SK-N-DZ (cell line): ENCODE results near the gene CNPY2.
"Not testable (repeated sequence)": the region's sequence is repeated elsewhere in the genome, so short reads cannot be mapped to it uniquely, and the experiment has no call there.

Experiments
- DNase-seq: peaks from one replicate; pipeline ENCODE4 v3.0.0-alpha.2; 2015; ENCODE audit warnings: low spot score

The CNPY2 gene

DNA sequence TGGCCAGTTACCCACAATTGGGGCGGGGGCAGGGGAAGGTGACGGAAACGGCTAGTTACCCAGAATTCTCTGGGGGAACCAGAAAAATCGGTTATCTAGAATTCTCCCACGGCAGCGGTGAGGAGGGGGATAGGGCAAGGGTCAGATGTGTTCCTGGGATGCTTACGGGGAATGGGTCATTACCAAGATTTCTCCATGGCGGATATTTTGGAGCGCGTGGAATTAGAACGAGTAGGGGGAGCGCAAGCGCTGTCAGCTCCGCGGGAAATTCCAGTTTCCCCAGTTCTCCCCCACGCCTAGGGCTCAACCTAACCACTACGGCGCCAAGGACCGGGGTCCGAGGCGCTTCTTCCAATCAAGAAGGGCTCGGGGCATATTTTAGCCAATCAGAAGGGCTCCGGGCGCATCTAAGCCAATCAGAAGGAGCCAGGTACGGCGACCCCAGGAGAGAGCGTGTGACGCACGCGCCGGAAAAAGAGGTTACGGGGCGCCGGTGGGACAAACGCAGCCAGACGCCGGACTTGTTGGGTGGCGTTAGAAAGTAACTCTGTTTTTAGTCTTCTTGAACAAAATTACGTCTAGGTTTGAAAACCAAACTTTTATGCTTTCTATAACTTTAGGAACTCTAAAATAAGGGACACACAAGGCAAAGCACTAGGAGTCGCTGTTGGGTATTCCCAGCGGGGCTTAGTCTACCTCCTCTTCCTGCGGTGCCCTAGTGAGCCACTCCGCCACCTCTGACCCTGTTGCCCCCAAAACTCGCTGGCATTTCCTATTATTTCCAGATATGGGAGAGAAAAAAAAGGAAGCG is 18.1 kb upstream of the CNPY2 start, which contains the start of gene PAN2:
Gene PAN2 (minus strand): TSS at position 322 of the 811 bp plus-strand sequence. CDS start 906 bp downstream, outside the sequence.
- peak; percentile 98 for DNase-seq

DNA sequence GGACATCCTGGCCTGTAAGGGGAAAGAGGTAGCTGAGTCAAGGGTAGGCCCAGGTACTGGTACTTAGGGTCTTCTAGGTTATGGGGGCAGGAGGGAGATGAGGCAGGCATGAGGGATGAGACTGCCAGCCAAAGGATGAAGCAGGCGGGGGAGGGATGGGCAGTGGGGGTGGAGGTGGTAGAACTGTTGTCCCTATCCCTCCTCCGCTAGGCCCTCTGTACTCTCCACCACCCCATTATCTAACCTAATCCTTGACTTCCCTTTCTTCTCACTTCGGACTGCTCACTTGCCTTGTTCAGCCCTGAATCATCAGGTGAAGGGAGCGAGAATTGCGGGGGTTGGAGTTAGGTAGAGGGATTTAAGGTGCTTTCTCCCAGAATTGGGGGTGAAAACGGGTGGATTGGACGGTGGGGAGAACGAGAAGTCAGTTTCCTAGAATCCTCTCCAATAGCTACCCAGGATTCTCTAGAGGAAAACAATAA is 17.4 kb upstream of the CNPY2 start:
- DNase-seq, result no peak

DNA sequence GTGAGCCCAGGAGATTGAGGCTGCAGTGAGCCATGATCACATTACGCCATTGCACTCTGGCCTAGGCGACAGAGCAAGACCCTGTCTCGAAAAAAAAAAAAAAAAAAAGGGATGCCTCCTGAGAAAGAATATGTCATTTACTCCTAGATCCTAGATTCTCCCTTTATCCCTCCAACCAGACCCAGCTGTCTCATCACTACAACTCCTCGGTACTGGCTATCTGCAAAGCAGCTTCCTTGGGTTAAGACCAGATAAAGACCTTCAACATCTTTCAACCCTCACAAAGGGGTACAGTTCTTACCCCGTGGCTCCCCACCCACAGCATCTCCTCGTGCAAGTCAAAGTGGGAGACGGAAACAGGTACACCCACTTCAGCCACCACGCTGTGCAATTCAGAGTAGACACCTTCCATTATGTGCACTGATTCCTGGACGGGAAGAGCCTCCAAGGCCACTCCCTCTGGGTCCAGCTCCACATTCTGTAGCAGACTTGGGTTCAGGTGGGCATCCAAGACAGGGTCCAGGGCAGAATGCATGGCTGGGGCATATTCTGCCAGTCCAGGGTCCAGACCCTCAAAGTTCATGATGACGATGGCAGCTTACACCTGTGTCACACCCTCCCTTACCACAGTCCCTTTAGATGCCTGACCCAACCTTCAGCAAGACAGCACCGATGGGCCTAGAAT is 16.9 kb upstream of the CNPY2 start:
- no peak for DNase-seq

DNA sequence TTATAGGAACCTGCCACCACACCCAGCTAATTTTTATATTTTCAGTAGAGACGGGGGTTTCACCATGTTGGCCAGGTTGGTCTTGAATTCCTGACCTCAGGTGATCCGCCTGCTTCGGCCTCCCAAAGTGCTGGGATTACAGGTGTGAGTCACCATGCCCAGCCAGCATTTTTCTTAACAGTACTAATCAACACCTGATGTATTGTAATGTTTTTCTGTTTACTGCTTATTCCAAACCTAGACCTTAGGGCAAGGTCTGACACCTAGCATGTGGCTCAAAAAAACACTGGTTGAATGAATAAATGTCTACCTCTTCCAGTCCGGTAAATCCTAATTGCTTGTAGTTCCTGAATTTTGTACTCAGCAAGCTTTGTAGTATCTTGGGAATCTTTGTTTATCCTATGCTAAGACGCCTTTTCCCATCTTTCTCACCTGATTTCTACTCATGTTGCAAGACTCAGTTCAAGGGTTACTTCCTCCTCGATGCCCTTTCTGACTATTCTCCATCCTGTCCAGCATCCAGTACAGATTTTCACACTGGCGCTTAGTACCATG is 15.2 kb upstream of the CNPY2 start:
- DNase-seq, result no peak

DNA sequence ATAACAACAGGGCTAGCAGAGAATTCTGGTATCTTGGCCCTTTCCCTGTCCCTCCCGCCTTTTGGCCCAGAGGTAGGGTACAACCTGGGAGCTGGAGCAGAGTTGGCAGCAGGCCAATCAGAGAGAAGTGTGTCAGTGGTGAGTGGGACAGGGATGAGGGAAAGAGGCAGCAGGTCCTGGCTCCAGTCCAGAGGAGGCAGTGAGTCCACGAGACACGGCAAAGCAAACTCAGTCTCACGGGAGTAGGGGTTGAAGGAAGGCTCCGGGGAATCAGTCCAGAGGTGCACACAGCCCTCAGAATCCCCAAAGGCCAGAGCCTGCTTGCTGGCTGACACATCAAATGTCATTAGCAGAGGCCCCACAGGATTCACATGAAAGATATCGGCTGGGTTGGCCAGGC is 10.7 kb upstream of the CNPY2 start:
- no peak for DNase-seq

DNA sequence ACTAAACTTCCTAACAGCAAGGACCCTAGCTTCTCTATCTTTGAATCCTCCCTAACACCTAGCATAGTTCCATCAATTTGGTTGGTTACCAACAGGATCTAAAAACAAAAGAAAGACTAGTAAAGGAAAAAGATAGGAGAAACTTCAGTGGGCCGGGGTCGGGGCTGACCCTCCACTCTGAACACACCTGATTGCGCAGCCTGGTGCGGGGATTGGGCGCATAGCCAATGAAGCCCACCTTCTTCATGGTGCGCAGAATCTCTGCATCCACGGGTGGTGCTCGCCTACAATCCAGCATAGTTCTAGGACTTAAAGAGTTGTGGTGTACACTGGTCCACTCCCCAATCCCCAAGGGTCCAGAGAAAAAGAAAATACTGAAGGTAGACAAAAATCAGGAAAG is 10.3 kb upstream of the CNPY2 start:
- no peak for DNase-seq

DNA sequence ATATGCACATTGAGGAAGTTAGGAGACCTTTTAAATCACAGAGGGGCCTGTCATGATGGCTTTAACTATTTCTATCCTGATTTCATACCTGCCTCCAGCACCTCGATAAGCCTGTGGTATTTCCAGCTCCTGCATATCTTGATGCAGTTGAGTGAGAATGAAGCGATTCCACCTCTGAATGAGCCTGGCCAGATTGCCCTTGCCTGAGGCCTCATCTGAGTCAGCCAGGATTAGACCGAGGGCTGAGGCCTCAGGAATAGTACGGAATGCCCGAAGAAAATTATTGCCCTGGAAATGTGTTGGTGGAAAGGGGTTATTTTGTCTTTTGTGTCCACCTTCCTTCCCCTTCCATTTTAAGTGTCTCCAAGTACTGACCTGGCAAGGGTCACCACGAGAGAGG is 8.4 kb upstream of the CNPY2 start:
- no peak for DNase-seq

DNA sequence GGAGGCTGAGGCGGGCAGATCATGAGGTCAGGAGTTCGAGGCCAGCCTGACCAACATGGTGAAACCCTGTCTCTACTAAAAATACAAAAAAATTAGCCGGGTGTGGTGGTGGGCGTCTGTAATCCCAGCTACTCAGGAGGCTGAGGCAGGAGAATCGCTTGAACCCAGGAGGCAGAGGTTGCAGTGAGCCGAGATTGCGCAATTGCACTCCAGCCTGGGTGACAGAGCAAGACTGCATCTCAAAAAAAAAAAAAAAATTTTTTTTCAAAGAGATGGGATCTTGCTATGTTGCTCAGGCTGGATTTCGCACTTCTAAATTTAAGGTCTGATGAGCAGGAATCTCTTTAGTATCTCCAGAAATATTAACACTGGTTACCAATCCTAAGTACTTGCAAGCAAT is 5.8 kb upstream of the CNPY2 start:
- DNase-seq, result not testable (repeated sequence)

DNA sequence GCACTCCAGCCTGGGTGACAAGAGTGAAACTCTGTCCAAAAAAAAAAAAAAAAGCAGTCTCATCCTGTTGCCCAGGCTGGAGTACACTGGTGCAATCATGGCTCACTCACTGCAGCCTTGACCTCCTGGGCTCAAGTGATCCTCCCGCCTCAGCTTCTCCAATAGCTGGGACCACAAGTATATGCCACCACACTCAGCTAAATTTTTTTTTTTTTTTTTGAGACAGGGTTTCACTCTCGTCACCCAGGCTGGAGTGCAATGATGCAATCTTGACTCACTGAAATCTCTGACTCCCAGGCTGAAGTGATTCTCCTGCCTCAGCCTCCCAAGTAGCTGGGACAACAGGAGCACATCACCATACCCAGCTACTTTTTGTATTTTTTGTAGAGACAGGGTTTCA is 5.2 kb upstream of the CNPY2 start:
- DNase-seq, result no peak

DNA sequence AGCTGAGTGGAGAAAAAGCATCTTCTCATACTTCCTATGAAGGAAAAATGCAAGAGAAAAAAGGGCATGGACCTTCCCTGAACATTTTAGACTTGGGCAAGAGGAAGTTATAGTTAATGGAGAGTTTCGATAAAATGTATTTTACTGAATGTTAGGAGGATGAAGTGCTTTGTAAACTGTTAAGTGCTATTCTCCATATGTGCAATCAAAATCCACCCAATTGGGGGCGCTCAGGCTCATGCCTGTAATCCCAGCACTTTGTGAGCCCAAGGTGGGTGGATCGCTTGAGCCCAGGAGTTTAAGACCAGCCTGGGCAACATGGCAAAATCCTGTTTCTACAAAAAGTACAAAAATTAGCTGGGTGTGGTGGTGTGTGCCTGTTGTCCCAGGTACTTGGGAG is 1.9 kb upstream of the CNPY2 start:
- no peak for DNase-seq

DNA sequence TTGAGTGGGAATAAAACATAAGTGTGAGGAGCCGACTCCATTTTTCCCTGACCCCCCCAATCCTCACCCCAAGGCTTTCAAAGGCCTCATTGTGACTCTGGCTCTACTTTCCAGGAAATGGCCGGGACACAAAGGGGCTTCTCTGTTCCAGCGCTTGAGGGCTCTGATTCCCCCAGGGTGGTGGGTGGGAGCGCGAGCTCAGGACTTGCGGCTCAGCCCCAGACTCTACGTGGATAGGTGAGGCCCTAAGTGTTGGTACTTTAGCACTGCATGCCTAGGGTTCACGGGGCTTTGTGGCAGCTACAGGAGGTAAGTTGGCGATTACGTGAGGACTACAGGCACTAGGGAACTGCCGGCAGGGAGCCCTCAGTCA is 553 bp downstream of the CNPY2 start:
- DNase-seq, result no peak

DNA sequence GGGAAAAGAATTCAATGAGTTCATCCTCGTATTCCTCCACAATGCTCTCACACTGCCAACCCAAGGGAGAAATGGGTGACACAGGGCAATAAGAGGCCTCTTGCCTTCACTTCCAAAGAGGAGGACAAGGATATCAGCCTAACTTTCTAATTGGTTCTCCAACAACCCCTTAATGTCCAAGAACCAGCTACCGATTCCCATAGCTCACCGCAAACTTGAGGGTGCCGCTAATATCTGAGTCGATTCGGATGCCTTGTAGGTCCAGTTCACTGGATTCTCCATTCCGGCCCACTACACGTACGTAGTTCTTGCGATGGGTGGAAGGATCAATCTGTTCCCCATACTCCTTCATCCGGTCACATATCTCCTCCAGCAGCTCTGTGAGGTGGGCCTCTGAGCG is 4.8 kb downstream of the CNPY2 start:
- no peak for DNase-seq

DNA sequence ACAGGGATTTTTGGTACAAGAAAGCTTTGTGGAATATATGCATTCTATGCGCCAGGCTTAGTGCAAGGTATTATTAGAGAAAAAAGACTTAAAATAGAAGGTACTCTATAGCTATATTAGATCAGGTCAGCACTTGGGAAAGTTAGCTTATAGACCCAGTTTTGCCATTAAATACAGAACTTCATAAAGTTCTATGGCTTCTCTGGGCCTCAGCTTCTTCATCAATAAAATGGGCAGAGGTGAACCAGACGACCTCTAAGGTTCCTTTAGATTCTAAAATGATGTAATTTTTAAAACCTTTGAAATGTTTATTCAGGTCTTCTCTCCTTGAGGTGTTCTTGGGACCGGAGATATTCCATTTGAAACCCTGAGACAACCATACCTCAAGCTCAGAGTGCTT is 7.1 kb downstream of the CNPY2 start:
- no peak for DNase-seq

DNA sequence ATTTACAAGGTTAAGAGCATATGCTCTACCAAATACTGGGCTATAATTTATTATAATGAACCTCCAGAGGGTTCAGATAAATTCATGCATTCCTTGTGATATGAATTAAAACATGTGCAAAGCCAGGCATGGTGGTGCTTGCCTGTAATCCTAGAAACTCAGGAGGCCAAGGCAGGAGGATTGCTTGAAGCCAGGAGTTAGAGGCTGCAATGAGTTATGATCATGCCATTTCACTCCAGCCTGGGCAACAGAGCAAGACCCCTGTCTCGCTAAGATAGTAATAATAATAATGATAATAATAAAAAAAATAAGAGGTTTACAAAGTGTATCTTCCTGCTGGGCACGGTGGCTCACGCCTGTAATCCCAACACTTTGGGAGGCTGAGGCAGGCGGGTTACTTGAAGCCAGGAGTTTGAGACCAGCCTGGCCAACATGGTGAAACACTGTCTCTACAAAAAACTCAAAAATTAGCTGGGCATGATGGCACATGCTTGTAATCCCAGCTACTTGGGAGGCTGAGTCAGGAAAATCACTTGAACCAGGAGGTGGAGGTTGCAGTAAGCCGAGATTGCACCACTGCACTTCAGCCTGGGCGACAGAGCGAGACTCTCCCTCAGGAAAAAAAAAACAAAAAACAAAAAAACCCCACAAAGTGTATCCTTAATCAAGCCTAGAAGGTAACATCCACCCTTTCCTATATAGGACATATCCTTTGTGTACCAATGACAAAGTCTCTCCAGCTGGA is 8.4 kb downstream of the CNPY2 start:
- DNase-seq, result no peak

DNA sequence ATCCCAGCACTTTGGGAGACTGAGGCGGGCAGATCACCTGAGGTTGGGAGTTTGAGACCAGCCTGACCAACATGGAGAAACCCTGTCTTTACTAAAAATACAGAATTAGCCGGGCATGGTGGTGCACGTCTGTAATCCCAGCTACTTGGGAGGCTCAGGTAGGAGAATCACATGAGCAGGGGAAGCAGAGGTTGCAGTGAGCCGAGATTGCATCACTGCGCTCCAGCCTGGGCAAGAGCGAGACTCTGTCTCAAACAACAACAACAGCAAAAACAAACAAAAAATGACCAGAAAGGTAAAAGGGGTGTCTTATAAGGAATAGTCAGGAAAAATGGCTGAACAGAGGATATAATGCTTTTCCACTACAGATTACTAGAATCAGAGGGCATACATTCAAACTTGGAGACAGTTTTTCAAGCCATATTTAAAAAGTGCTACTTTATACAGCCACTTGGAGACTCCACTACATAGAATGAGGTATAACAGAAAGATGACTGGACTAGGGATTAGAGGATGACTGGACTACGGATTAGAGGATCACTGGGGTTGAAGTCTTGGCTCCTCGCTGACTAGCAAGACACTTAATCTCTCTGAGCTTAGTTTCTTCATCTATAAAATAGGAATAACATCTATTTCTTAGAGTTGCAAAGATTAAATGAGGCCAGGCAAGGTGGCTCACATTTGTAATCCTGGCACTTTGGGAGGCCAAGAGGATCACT is 10.8 kb downstream of the CNPY2 start:
- DNase-seq, result no peak

DNA sequence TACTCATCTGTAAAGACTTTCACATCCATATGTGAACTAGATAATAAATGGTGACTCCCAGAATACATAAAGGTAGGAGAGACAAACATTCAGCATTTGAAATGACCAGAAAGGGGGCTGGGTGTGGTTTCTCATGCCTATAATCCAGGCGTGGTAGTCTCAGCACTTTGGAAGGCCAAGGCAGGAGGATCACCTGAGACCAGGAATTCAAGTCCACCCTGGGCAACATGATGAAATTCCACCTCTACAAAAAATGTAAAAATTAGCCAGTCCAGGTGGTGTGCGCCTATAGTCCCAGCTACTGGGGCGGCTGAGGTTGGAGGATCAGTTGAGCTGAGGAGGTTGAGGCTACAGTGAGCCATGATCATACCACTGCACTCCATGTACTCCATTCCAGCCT is 11.5 kb downstream of the CNPY2 start:
- DNase-seq, result no peak

DNA sequence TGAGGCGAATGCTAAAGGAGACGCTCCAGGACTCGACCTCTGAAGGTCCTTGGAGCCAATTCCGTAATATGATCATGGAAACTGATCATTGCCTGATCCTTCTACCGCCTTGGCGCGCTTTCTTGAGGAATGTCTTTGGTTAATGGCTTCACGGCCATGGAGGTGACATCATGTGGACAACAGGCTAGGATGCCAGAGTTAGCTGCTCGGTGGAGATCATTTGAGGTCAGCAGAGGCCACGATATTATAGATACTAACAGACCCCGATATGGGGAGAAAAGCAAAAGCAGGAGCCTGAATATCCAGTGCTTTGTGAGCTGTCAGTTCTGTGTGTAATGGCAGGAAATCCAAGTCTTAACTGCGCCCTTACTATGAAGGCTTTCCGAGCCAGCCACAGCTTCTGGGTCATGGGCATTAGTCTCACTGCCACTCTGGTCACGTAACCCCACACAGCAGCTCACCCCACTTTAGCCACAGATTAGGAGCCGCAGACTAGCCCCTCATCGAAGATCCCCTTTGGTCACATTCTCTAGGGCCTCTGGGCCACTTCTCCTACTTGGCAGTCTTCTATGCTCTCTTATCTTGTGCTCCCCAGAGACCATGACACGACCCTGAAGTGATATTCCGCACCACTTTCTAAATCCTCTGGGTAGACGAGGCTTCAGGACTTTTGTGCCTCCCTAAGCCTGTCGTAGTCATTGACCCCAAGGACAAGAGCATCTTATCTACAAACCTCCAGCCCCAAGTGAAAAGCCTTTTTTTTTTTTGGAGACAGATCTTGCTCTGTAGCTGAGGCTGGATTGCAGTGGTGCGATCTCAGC is 14.9 kb downstream of the CNPY2 start:
- no peak for DNase-seq

DNA sequence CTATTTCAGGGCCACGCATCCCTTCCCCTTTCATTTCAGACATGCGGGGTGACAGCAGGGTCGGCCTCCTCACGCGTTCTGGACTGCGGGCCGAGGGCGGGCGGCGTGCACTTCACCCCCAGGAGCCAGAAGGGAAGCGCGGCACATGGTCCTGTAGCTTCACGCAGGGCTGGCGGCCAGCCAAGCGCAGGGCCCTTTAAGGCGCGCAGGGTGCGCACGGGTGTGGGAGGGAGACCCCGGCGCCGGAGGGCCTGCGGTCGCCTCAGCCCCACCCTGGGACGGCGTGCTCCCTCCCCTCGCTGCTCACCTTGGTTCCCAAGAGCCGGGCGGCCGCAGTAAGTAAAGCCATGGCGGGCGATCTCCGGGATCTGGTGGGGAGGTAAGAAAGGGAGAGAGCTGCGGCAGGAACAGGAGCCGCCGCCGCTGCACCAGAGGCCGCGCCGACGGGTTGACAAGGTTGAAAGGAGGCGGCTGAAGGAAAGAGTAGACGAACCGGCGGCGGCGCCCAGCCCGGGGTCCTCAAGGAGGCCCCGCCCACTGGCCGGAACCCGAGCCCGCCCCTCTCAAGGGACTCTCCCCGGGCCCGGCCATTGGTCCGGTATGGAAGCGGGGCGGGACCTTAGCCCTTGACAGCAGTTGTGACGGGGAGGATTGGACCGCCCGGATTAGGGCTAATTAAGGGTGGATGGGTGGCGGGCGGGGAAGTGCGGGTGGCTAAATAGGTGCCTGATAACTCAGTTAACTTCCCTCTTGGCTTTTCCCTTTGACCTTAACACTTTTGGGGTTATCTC is 15.7 kb downstream of the CNPY2 start, which contains the start of gene CS:
Gene CS (minus strand): TSS at position 478 of the 791 bp plus-strand sequence. CDS start 129 bp downstream, at position 349.
- DNase-seq, result peak; percentile 99

DNA sequence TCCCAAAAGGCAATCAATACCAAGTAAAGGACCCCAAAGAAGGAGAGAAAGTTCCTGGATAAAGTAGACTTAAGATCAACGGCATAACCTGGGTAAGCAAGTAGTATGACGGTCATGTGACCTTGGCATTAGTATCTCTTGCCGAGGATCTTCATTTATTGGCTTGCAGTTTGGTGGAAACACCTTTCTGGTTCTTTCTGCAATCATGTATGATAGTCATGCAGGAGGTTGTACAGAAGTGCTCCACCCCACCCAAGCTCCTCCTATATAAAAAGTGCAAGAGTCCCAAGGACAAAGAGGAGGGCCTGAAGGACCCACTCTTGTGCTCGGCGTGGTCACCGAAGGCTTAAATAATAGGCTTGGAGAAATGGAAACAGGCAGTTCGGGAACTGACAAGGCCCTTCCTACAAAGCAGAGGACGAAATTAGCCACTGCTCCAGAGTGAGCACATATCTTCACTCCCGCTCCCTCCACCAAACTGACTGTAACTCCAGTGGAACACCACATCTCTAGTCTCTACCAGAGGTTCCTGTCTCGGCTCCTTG is 16.4 kb downstream of the CNPY2 start:
- DNase-seq, result no peak
